HG02981 (cell line): ENCODE data around the gene TM4SF5.

ENCODE experiments used
- ATAC-seq: cut with Tn5 transposase; IDR thresholded peaks from one replicate; pipeline ENCODE4 v1.9.1; 2021; ENCODE audit warnings: mild to moderate bottlenecking, moderate library complexity; ENCODE audit not compliant: unreplicated experiment

Gene TM4SF5

DNA sequence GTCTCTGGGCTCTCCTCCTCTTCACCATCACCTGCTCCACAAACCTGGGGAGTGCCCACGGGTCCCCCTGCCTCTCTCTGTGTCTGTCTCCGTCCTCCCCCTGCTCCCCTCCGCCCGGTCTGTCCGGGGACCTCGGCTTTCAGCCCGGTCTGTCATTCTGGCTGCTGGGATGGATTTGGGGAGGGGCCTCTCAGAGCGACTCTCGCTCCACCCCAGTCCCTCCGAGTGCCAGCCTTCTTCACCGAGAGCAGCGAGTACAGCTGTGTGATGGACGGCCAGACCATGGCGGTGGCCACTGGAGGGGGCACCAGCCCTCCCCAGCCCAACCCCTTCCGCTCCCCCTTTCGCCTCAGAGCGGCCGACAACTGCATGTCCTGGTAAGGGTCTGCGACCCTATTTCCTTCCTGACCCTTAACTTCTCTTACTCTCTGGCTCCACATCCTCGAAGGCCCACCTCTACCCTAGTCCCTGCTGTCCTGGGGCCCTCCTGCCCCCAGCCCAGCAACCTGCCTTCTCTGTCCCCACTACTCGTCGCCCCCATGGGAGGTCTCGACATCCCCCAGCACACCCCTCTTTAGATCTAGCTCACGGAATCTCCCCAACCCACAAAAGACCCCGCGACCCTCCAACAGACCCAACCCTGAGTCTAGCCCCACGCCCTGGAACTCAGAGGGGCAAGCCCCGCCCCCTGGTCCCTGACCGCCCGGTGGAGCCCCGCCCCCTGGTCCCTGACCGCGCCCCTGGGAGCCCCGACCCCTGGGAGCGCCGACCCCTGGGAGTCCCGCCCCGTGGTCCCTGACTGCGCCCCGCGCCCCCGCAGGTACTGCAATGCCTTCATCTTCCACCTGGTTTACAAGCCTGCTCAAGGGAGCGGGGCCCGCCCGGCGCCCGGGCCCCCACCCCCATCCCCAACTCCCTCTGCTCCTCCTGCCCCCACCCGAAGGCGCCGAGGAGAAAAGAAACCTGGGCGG lies 26.4 kb upstream of the TM4SF5 start:
- ATAC-seq: no peak

DNA sequence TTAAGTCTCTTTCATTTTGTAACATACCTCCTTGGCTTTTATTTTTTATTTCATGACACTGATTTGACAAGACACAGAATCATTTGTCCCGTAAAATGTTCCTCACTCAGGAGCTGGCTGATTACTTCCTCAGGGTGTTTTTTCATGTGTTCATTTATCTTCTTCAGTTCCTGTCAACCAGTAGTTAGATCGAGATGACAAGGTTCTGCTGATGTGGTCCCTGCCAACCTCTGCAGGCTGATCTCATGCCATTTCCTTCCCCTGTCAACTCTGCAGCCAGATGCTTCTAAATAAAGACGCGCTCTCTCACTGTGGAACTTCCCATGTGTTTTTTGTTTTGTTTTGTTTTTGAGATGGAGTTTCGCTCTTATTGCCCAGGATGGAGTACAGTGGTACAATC lies 23.8 kb upstream of the TM4SF5 start:
- ATAC-seq: no peak

DNA sequence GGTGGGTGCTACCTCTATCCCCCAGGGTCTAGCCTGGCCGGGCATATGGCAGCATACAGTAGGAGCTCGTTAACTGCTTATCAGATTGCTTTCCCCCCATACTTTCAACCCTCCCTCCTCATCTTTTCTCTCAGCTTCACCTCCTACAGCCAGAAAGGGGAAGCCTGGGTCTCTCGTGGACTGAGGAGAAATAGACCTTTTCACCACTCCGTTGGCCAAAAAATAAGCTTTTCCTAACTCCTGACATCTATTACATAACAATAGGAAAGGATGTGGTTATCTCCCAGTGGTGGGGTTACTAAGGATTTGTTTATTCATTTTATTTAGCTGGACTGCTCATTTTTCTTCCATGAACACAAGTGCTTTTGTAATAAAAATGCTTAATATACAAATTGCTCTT lies 23.0 kb upstream of the TM4SF5 start:
- no peak for ATAC-seq

DNA sequence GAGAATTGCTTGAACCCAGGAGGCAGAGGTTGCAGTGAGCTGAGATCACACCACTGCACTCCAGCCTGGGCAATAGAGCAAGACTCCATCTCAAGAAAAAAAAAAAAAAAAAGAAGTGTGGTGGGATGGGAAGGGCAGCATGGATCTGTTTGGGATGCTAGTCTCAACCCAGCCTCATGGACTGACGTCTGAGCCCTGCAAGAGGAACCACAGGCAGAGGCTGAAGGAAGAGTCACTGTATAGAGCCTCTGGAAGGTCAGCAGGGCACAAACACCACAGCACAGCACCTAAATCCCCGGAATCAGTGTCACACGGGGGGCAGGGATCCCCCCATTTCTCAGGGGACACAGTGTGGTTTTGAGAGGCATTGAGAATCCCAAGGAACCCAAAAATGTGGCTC lies 21.1 kb upstream of the TM4SF5 start:
- no peak for ATAC-seq

DNA sequence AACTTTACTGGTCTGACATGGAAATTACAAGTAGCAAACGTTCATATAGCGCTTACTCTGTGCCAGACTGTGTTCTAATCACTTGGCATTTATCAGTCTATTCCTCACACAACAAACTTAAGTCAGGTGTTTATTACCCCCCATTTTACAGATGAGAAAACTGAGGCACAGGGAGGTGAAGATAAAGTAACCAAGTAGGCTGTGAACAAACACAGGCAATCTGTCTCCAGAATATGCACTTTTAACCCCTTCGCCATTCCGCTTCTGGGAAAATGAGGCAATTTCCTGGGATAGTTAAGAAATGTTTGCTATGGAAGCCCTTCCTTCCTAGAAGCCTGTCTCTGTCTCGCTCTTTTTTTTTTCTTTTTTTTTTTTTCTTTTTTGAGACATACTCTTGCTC lies 19.8 kb upstream of the TM4SF5 start:
- ATAC-seq: no peak

- ATAC-seq: no peak
Observed at GRCh38 chr17:4753392-4753791, 18.3 kb upstream of the TM4SF5 start.

DNA sequence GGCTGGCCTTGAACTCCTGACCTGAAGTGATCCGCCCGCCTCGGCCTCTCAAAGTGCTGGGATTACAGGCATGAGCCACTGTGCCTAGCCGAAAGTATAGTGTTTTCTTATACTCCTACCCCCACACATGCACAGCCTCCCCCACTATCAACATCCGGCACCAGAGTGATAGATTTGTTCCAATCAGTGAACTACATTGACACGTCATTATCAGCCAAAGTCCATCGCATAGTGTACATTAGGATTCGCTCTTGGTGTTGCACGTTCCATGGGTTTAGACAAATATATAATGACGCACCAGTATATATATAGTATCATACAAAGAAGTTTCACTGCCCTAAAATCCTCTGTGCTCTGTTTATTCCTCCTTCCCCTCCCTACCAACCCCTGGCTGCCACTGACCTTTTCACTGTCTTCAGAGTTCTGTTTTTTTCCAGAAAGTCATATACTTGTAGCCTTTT lies 11.9 kb upstream of the TM4SF5 start:
- ATAC-seq: no peak

GRCh38 chr17:4764595-4764994 lies 7.1 kb upstream of the TM4SF5 start:
- ATAC-seq: no peak

- no peak for ATAC-seq
Observed at GRCh38 chr17:4766201-4766600, 5.5 kb upstream of the TM4SF5 start.

GRCh38 chr17:4766723-4767122 lies 5.0 kb upstream of the TM4SF5 start:
- no peak for ATAC-seq

DNA sequence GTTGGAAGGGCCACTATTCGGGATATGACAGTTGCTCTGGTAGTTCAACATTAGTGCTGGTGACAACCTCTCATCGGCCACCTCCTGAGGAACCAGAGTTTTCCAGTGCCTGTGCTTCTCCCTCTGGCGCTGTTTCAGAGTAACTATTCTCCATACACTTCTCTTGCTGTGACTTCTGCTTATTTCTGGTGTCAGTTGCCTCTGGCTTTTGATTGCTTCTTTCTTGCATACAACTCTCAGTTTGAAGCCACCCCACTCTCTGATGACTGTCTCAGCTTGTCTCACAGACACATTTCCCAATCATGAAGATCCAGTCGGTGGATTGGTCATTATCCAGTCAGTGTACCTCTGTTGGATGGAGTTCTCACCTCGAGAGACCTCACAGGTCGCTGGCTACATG lies 3.4 kb upstream of the TM4SF5 start:
- no peak for ATAC-seq

DNA sequence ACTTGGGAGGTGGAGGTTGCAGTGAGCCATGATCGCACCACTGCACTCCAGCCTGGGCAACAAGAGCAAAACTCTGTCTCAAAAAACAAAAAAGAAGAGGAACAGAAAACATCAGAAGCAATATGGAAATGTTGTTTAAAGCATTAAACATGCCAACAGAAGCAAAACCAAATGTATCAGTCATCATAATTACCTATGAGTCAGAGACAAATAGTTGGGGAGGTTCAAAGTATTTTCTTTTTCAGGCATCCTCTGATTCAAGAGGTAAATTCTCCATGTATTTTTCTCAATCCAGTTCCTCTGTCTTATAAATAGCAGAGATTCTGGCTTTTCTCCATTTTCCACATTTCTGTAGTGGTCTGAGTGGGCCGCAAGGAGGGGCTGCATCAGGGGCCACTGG lies 2.1 kb upstream of the TM4SF5 start:
- ATAC-seq: no peak

- ATAC-seq: no peak
Observed at GRCh38 chr17:4772235-4772613, 538 bp downstream of the TM4SF5 start.

DNA sequence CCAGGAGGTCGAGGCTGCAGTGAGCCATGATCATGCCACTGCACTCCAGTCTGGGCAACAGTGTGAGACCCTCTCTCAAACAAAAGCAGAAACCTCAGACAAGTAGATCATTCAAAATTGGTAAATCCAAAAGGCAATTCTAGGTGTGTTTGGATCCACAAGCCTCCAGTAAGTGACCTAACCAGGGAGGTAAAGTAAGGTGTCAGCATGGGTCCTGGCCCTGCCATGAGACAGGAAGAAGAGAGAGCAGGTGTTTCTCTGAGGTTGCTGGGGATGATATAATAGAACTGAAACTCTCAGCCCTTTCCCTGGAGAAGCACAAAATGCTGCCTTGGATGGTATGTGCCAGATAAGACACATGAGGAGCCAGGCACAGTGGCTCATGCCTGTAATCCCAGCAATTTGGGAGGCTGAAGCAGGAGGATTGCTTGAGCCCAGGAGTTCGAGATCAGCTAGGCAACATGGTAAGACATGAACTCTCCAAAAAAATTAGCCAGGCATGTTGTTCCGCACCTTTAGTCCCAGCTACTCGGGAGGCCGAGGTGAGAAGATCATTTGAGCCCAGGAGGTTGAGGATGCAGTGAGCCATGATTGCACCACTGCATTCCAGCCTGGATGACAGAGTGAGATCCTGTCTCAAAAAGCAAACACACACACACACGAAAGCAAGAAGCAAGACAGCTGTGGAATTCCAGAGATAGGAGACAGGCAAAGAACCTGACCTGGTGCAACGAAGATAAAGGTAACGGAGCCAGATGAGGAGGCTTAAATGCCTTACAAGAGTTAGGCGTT lies 6.5 kb downstream of the TM4SF5 start:
- no peak for ATAC-seq

DNA sequence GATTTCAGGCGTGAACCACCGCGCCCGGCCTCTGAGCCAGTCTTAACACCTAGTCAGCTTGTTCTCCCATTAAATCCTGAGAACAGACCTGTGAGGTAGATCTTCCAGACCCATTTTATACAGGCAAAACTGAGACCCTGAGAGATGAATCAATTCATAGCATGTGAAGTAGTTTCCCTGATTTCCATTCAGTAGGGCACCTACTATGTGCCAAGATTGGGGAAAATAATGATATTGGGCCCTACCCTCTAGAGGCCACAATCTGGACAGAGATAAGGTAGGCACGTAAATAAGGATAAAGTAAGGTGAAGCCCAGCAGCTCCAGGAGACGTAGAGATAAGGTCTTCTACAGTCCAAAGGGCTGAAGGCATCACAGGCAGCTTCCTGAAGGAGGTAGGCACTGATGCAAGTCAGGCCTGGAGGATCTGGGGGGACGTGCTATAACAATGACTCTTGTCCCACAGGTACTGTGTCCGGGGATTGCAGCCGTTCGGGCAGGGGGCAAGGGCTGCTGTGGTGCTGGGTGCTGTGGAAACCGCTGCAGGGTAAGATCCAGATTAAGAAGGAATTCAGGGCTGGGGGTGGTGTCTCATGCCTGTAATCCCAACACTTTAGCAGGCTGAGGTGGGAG lies 8.8 kb downstream of the TM4SF5 start:
- no peak for ATAC-seq

DNA sequence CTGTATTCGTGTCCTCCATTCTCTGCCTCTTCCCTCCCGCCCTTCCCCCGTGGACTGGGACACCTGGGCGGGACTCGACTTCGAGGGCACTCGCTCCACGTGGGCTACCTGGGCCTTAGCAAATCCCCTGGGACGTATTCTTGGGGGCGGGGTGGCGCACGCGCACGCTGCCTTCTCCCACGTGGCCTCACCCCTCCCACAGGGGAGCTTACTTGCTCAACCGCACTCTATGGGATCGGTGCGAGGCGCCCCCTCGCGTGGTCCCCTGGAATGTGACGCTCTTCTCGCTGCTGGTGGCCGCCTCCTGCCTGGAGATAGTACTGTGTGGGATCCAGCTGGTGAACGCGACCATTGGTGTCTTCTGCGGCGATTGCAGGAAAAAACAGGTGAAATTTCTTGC lies 11.0 kb downstream of the TM4SF5 start:
- no peak for ATAC-seq

DNA sequence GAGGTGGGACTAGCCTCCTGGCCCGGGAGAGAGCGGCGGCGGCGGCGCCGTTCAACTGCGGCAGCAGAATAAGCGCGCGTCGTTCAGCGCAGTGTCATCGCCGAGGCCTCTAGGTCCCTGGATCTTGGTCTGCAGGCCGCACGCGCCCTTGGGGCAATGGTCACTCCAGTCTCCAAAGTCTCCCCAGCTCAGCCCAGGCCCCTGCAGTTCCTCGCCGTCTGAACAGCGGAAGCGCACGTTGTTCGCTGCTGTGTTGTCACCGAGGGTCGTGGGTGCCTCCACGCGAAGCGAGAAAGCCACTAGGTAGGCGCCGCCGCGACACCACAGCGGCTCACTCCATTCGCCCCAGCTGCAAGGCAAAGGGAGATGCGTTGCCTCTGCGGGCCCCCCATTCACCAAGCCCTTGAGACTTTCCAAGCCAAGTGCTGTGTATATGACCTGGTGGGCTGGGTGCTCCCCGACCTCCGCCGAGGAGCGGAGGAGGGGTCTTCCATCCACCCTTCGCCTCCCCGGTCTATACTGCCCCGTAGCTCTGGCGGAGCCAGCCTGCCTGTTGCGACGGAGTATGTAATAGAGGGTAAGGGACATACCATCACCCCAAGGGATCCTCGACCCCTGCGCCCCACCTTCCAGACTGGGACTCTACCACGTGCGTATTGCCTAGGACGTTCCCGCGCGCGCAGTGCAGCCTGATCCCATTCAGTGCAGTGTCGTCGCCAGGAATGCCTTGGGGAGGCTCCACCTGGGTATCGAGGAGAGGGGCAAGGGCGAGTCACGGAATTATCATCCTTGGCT lies 13.8 kb downstream of the TM4SF5 start:
- no peak for ATAC-seq

GRCh38 chr17:4786106-4786511 lies 14.4 kb downstream of the TM4SF5 start, which contains the start of gene VMO1:
Gene VMO1, minus strand, starts transcription at chr17:4786364. Its CDS starts 12 bp downstream, at chr17:4786352.
- no peak for ATAC-seq

GRCh38 chr17:4786516-4786915 lies 14.8 kb downstream of the TM4SF5 start:
- no peak for ATAC-seq

GRCh38 chr17:4788159-4788806 lies 16.6 kb downstream of the TM4SF5 start:
- ATAC-seq: no peak
